ENCODE measurements around the gene AGAP1. TPM values are rescaled to one million over a fixed set of nuclear protein-coding genes. Genes with fewer than 3 reads are reported as not detected.

AGAP1 gene
- total RNA-seq, 4 donors from 2014 or later = 33.7 to 39.9 (median 35.6) TPM

- H3K36me3 ChIP-seq = peaks cover 0 to 18% (median 0%) of the 10 kb centered on the region in 3 donors
- no peaks in the 10 kb centered on the region for H3K9me3 ChIP-seq
- no peaks in the 10 kb centered on the region for H3K27me3 ChIP-seq
- 67 to 81% methylated on average over 11 of the region's 11 CpGs for WGBS, 2 donors
- TF ChIP-seq EP300 (IDR thresholded peaks at IDR 0.05) (no peak), POLR2A (IDR thresholded peaks at IDR 0.05) (no peak), CTCF (IDR thresholded peaks at IDR 0.05) (no peak)
- no peak for DNase-seq (ENCODE audit: low spot score in 2 of 2)
- H3K4me1 ChIP-seq = peaks cover 0 to 6% (median 0%) of the 10 kb centered on the region in 4 donors
- no peak overlapping the region for H3K27ac ChIP-seq
- no peak overlapping the region for H3K4me3 ChIP-seq
These were observed 358.7 kb downstream of the AGAP1 start for GRCh38 chr2:235852526-235852920.

GRCh38 chr2:235854276-235854675 lies 360.4 kb downstream of the AGAP1 start:
- WGBS, 2 donors = 90 to 98% methylated on average over 9 of the region's 9 CpGs
- H3K27ac ChIP-seq = no peak overlapping the region
- peaks cover 0 to 15% (median 0%) of the 10 kb centered on the region in 3 donors for H3K36me3 ChIP-seq
- TF ChIP-seq CTCF (IDR thresholded peaks at IDR 0.05) (no peak), EP300 (IDR thresholded peaks at IDR 0.05) (no peak), POLR2A (IDR thresholded peaks at IDR 0.05) (no peak)
- H3K4me1 ChIP-seq = peaks cover 0 to 23% (median under 1%) of the 10 kb centered on the region in 4 donors
- no peak overlapping the region for H3K4me3 ChIP-seq
- no peaks in the 10 kb centered on the region for H3K27me3 ChIP-seq
- no peaks in the 10 kb centered on the region for H3K9me3 ChIP-seq
- DNase-seq (ENCODE audit: low spot score in 2 of 2) = no peak

GRCh38 chr2:235855011-235855410 lies 361.2 kb downstream of the AGAP1 start:
- no peak overlapping the region for H3K27ac ChIP-seq
- no peak for TF ChIP-seq CTCF (IDR thresholded peaks at IDR 0.05)
- no peak for TF ChIP-seq EP300 (IDR thresholded peaks at IDR 0.05)
- no peak for TF ChIP-seq POLR2A (IDR thresholded peaks at IDR 0.05)
- H3K4me1 ChIP-seq = peaks cover 0 to 29% (median 2%) of the 10 kb centered on the region in 4 donors
- no peaks in the 10 kb centered on the region for H3K27me3 ChIP-seq
- no peak for DNase-seq (ENCODE audit: low spot score in 2 of 2)
- no peaks in the 10 kb centered on the region for H3K9me3 ChIP-seq
- no peak overlapping the region for H3K4me3 ChIP-seq
- H3K36me3 ChIP-seq = peaks cover 0 to 9% (median 0%) of the 10 kb centered on the region in 3 donors
- 94 to 96% methylated on average over 7 of the region's 7 CpGs for WGBS, 2 donors

- Histone ChIP-seq H3K4me3 (no peak overlapping the region), H3K27me3 (no peaks in the 10 kb centered on the region), H3K4me1 (peaks cover 0 to 32% (median 2%) of the 10 kb centered on the region in 4 donors), H3K36me3 (peaks cover 0 to 7% (median 0%) of the 10 kb centered on the region in 3 donors), H3K27ac (no peak overlapping the region), H3K9me3 (no peaks in the 10 kb centered on the region)
- 98% methylated on average over 11 of the region's 11 CpGs for WGBS, 2 donors
- no peak for DNase-seq (ENCODE audit: low spot score in 2 of 2)
- TF ChIP-seq CTCF (IDR thresholded peaks at IDR 0.05) (no peak), EP300 (IDR thresholded peaks at IDR 0.05) (no peak), POLR2A (IDR thresholded peaks at IDR 0.05) (no peak)
These were observed 362.5 kb downstream of the AGAP1 start for GRCh38 chr2:235856151-235856854.

- 63 to 66% methylated on average over 4 of the region's 4 CpGs for WGBS, 2 donors
- no peak for DNase-seq (ENCODE audit: low spot score in 2 of 2)
- Histone ChIP-seq H3K27ac (no peak overlapping the region), H3K4me1 (peaks cover 0 to 32% (median 2%) of the 10 kb centered on the region in 4 donors), H3K9me3 (no peaks in the 10 kb centered on the region), H3K36me3 (peaks cover 0 to 7% (median 0%) of the 10 kb centered on the region in 3 donors), H3K4me3 (no peak overlapping the region), H3K27me3 (no peaks in the 10 kb centered on the region)
- TF ChIP-seq POLR2A (IDR thresholded peaks at IDR 0.05) (no peak), CTCF (IDR thresholded peaks at IDR 0.05) (no peak), EP300 (IDR thresholded peaks at IDR 0.05) (no peak)
These were observed 363.8 kb downstream of the AGAP1 start for GRCh38 chr2:235857598-235857997.
